ENCODE measurements around the gene MAGIX.

DNA sequence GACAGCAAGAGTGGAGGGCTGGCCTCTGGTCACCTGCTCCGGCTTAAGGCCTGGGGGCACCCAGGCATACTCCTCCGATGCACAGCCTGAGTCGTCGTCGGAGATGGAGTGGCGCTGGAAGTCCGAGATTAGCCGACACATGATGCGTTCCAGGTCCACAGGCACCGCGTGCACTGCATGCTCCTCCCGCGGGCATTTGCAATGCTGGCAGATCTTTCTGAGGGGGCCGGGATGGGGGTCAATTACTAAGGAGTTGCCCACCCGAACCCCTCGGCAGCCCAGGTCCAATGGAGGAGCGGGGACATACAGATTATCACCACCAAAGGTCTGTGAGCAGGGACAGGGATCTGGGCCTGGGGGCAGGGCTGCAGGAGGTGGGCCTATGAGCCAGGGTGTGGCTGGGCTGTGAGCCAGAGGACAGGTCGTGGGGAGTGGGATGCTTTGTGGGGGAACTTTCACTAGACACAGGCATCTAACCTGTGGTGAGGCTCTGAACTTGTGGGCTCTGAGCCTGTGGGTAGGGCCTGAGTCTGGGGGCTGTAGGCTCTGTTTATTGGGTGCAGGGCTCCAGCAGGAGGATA is 21.2 kb downstream of the MAGIX start:
- TF ChIP-seq, protein P1, sequence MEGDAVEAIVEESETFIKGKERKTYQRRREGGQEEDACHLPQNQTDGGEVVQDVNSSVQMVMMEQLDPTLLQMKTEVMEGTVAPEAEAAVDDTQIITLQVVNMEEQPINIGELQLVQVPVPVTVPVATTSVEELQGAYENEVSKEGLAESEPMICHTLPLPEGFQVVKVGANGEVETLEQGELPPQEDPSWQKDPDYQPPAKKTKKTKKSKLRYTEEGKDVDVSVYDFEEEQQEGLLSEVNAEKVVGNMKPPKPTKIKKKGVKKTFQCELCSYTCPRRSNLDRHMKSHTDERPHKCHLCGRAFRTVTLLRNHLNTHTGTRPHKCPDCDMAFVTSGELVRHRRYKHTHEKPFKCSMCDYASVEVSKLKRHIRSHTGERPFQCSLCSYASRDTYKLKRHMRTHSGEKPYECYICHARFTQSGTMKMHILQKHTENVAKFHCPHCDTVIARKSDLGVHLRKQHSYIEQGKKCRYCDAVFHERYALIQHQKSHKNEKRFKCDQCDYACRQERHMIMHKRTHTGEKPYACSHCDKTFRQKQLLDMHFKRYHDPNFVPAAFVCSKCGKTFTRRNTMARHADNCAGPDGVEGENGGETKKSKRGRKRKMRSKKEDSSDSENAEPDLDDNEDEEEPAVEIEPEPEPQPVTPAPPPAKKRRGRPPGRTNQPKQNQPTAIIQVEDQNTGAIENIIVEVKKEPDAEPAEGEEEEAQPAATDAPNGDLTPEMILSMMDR (IDR thresholded peaks at IDR 0.05): no peak
- TF ChIP-seq EP300 (IDR thresholded peaks at IDR 0.05; ENCODE audit: low read depth): no peak
- no peak for TF ChIP-seq POLR2A (IDR thresholded peaks at IDR 0.05)
